Adrenal gland (tissue), 5 donors: ENCODE measurements around the gene BTBD9.

Experiments
- POLR2A ChIP-seq, 2 donors: fragments of 450-650 bp; IDR thresholded peaks; one replicate each; pipeline ENCODE4 v1.6.1; 2017; ENCODE audit warnings: antibody characterized with exemption in 2 of 2, mild to moderate bottlenecking in 2 of 2, moderate library complexity in 1 of 2
- TF ChIP-seq, protein P1 (sequence below), 6 experiments: fragments of 450-650 bp in 4 of 6; fragments of 200-600 bp in 2 of 6; sonication (generic) in 1 of 6; IDR thresholded peaks; 1 replicate in 5 of 6; 2 replicates in 1 of 6; pipeline versions ENCODE4 v1.5.1 to v1.8.0; 2016 to 2021; ENCODE audit warnings: antibody characterized with exemption in 6 of 6, mild to moderate bottlenecking in 2 of 6, moderate library complexity in 1 of 6
- donor health status: DM: no; HTN: no; CAD: no.

- TF ChIP-seq, protein P1, sequence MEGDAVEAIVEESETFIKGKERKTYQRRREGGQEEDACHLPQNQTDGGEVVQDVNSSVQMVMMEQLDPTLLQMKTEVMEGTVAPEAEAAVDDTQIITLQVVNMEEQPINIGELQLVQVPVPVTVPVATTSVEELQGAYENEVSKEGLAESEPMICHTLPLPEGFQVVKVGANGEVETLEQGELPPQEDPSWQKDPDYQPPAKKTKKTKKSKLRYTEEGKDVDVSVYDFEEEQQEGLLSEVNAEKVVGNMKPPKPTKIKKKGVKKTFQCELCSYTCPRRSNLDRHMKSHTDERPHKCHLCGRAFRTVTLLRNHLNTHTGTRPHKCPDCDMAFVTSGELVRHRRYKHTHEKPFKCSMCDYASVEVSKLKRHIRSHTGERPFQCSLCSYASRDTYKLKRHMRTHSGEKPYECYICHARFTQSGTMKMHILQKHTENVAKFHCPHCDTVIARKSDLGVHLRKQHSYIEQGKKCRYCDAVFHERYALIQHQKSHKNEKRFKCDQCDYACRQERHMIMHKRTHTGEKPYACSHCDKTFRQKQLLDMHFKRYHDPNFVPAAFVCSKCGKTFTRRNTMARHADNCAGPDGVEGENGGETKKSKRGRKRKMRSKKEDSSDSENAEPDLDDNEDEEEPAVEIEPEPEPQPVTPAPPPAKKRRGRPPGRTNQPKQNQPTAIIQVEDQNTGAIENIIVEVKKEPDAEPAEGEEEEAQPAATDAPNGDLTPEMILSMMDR (IDR thresholded peaks at IDR 0.05): no peak
- no peak for TF ChIP-seq POLR2A (IDR thresholded peaks at IDR 0.05)
These were observed 47.3 kb upstream of the BTBD9 start for GRCh38 chr6:38687043-38687353.
